Measurements from ENCODE around the gene GDA. TPM values are rescaled to one million over a fixed set of nuclear protein-coding genes. Genes with fewer than 3 reads are reported as not detected.

The GDA gene
- total and polyA plus RNA-seq, 2 of the 4 experiments (the other 2 are of a cell fraction), result not detected

DNA sequence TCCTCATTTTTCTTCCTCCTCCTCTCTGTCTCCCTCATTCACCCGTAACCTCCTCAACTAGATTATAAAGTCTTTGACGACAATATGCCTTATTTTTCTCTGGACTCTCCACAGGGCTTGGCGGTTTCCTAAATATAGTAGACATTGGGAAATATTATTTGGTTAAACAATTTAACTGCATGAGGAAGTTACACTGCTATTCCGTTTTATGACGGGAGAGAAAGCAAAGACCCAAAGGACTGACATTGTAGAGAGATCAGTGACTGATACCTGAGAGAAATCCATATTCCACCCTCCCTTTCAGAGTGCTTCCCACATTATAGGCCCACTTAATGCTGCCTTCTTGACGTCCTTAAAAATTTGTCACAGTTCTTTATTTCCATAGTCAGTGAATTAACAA, 51.2 kb downstream of the GDA start:
- no peaks in the 10 kb centered on the region for H3K9me3 ChIP-seq (ENCODE audit: control insufficient read depth, insufficient read depth, low read length)

More for the DNA sequence above, 51.2 kb downstream of the GDA start:
- H3K9me1 ChIP-seq (ENCODE audit: insufficient read depth, low read length), result no peaks in the 10 kb centered on the region
- no peak overlapping the region for H2AK9ac ChIP-seq (replicated peaks; ENCODE audit: low read depth, low read length, poor library complexity)
- DNase-seq (no peak), ATAC-seq (ENCODE audit: low read depth) (no peak)
- TF ChIP-seq MAFK (IDR thresholded peaks at IDR 0.05; ENCODE audit: low read depth, low read length) (no peak), CHD1 (IDR thresholded peaks at IDR 0.05; ENCODE audit: low read depth, low read length) (no peak), POLR2A (IDR thresholded peaks at IDR 0.05; ENCODE audit: low read depth, low read length) (no peak), RAD21 (IDR thresholded peaks at IDR 0.05; ENCODE audit: low read length) (no peak), CTCF (conservative IDR thresholded peaks at IDR 0.05; ENCODE audit: low read depth, low read length) (no peak), MXI1 (IDR thresholded peaks at IDR 0.05; ENCODE audit: borderline replicate concordance, low read depth, low read length) (no peak), NFE2L2 (IDR thresholded peaks at IDR 0.05; ENCODE audit: low read depth, low read length) (no peak), BHLHE40 (IDR thresholded peaks at IDR 0.05; ENCODE audit: low read depth, low read length) (no peak), MAZ (IDR thresholded peaks at IDR 0.05; ENCODE audit: borderline replicate concordance, low read depth, low read length) (no peak), CEBPB (IDR thresholded peaks at IDR 0.05; ENCODE audit: low read depth, low read length) (no peak), FOS (IDR thresholded peaks at IDR 0.05; ENCODE audit: low read depth, low read length) (no peak), SMC3 (IDR thresholded peaks at IDR 0.05; ENCODE audit: low read depth, low read length) (no peak), RCOR1 (IDR thresholded peaks at IDR 0.05; ENCODE audit: insufficient replicate concordance, low read length) (no peak)
- TF ChIP-seq, protein P1, sequence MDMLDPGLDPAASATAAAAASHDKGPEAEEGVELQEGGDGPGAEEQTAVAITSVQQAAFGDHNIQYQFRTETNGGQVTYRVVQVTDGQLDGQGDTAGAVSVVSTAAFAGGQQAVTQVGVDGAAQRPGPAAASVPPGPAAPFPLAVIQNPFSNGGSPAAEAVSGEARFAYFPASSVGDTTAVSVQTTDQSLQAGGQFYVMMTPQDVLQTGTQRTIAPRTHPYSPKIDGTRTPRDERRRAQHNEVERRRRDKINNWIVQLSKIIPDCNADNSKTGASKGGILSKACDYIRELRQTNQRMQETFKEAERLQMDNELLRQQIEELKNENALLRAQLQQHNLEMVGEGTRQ (IDR thresholded peaks at IDR 0.05; ENCODE audit: low read depth, low read length), result no peak
- in situ Hi-C loops (cut with MboI; ENCODE audit: low sequenced_read_pairs), result no loop called here
- H3K14ac ChIP-seq (replicated peaks; ENCODE audit: low read depth, low read length), result no peak overlapping the region
- no TSS peak for BruUV-seq (replicated peaks)
- no peaks in the 10 kb centered on the region for H3K4me1 ChIP-seq (ENCODE audit: control insufficient read depth, insufficient read depth, low read length)
- dilution Hi-C loops (cut with HindIII; ENCODE audit: low sequenced_read_pairs, unreplicated experiment), result no loop called here
- no peak overlapping the region for H3K23ac ChIP-seq (ENCODE audit: low read depth, low read length)
- CTCF ChIA-PET, result no interaction called here
- H3K36me3 ChIP-seq (ENCODE audit: control insufficient read depth, insufficient read depth, low read length), result no peaks in the 10 kb centered on the region
- 0% methylated on average over 1 of the region's 6 CpGs; no CpG with 5 or more reads in 1 of the 2 experiments for WGBS, 2 experiments (ENCODE audit: extremely low coverage in 2 of 2, insufficient read length in 1 of 2)
- H2BK20ac ChIP-seq (ENCODE audit: low read depth, low read length), result no peak overlapping the region
- POLR2A ChIA-PET (ENCODE audit: unreplicated experiment), result no interaction called here
- no peaks in the 10 kb centered on the region for H3K79me1 ChIP-seq (ENCODE audit: low read depth in 1 of 2, low read length in 2 of 2)
- H3K56ac ChIP-seq (ENCODE audit: extremely low read depth, insufficient read depth, low read length), result no peak overlapping the region
- H4K20me1 ChIP-seq (ENCODE audit: insufficient read depth, low read length), result no peaks in the 10 kb centered on the region
- H2AFZ ChIP-seq (replicated peaks; ENCODE audit: low read length, poor library complexity), result no peak overlapping the region
- no peak overlapping the region for H2BK5ac ChIP-seq (ENCODE audit: low read depth, low read length, poor library complexity, severe bottlenecking)
- no peak overlapping the region for H4K5ac ChIP-seq (ENCODE audit: low read depth, low read length)
- H4K91ac ChIP-seq (ENCODE audit: insufficient read depth, low read depth, low read length), result no peak overlapping the region
- H2BK15ac ChIP-seq (ENCODE audit: low read depth, low read length), result no peak overlapping the region
- no peak overlapping the region for H3K27ac ChIP-seq (ENCODE audit: insufficient read depth, low read length)
- intact Hi-C loops (cut with micrococcal nuclease), result loop anchor here (2.0 kb wide), 1 partner anchor 620 kb away; no protein-coding TSS in a partner anchor
- H4K8ac ChIP-seq (ENCODE audit: low read depth in 2 of 2, low read length in 2 of 2), result no peak overlapping the region
- no peak overlapping the region for H3K4me3 ChIP-seq (ENCODE audit: insufficient read depth, low read depth, low read length)
- H3K9ac ChIP-seq (ENCODE audit: low read depth, low read length), result no peak overlapping the region
- no peak overlapping the region for H2AK5ac ChIP-seq (ENCODE audit: low read depth, low read length)
- H3K4me2 ChIP-seq (ENCODE audit: low read depth, low read length), result no peak overlapping the region
- no peak overlapping the region for H2BK120ac ChIP-seq (ENCODE audit: low read depth, low read length)
- no peak overlapping the region for H3K4ac ChIP-seq (ENCODE audit: low read depth, low read length)
- no peak overlapping the region for H3K18ac ChIP-seq (ENCODE audit: low read depth, low read length)
- H3K27me3 ChIP-seq (ENCODE audit: control insufficient read depth, insufficient read depth, low read length), result no peaks in the 10 kb centered on the region; the same call in 1 of the 2 replicates
